Right atrium auricular region (tissue), 2 donors: ENCODE measurements around the gene GORASP1. TPM values are rescaled to one million over a fixed set of nuclear protein-coding genes. Genes with fewer than 3 reads are reported as not detected.

Experiments used
- DNase-seq: peaks from one replicate; pipeline ENCODE4 v3.0.0-alpha.2; 2019; ENCODE audit warnings: low spot score
- H3K27ac ChIP-seq, 2 donors: fragments of 200-600 bp; sonication (generic); 1 replicate in 1 of 2; 2 replicates in 1 of 2; pipeline ENCODE4 v1.5.1; 2016 to 2019
- H3K27me3 ChIP-seq, 2 donors: fragments of 200-600 bp; sonication (generic); one replicate each; pipeline versions ENCODE4 v1.5.1 to v1.6.0; 2017 to 2019
- H3K36me3 ChIP-seq: fragments of 200-600 bp; sonication (generic); one replicate; pipeline ENCODE4 v1.5.1; 2016
- H3K4me1 ChIP-seq, 2 donors: fragments of 200-600 bp; sonication (generic); one replicate each; pipeline versions ENCODE4 v1.5.1 to v1.6.0; 2017 to 2019
- H3K4me3 ChIP-seq, 2 donors: fragments of 200-600 bp; sonication (generic); 1 replicate in 1 of 2; 2 replicates in 1 of 2; pipeline ENCODE4 v1.5.1; 2017 to 2019; ENCODE audit warnings: mild to moderate bottlenecking in 1 of 2, moderate library complexity in 1 of 2
- H3K9me3 ChIP-seq, 2 donors: fragments of 200-600 bp; sonication (generic); one replicate each; pipeline ENCODE4 v1.5.1; 2019
- CTCF ChIP-seq, 2 donors: fragments of 200-600 bp; sonication (generic); IDR thresholded peaks; one replicate each; pipeline ENCODE4 v1.5.1; 2019; ENCODE audit warnings: antibody characterized with exemption in 2 of 2
- total RNA-seq, 2 donors: library from RNA; depleted of rRNA; stranded (reverse); fragments of >200 nt; gene quantifications; one replicate each; pipeline ENCODE4 v1.1.0, GENCODE V29; 2016

GORASP1 gene
- total RNA-seq = 10 to 100 TPM; 34.3 to 38.8 TPM

GRCh38 chr3:39107388-39108199 lies at the start of gene GORASP1, which contains the start of gene TTC21A:
Gene GORASP1, minus strand, starts transcription at chr3:39107627. Its CDS starts 86 bp downstream, at chr3:39107541.
Gene TTC21A, plus strand, starts transcription at chr3:39107680. Its CDS starts 158 bp downstream, at chr3:39107838.
- H3K36me3 ChIP-seq = no peaks in the 10 kb centered on the region
- DNase-seq = peak; percentile 90
- TF ChIP-seq CTCF (IDR thresholded peaks at IDR 0.05) = no peak
- H3K9me3 ChIP-seq = no peaks in the 10 kb centered on the region
- peaks cover 0 to 53% of the 10 kb centered on the region in 2 donors for H3K4me1 ChIP-seq
- peak within 1 kb of the TSS; percentile 92 to 95 for H3K27ac ChIP-seq
- no peaks in the 10 kb centered on the region for H3K27me3 ChIP-seq
- peak within 1 kb of the TSS; percentile 84 to 95 for H3K4me3 ChIP-seq

DNA sequence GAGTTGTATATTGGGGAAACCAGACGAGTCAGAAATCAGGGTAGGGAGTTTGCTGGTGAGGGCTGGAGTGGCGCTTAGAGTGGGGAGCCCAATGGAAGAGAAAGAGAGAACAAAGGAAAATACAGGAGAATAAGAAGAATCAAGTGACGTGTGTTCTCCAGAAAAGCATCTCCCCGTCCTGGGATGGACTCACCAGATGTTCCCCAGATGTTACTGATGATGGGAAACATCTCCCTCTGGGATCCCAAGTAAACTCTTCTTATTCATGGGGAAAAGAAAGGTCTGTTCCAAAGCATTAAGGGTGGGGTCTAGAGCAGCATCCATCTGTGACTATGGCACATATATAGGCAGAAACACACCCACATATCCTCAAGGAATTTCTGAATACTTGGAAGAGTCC lies 49.0 kb upstream of the GORASP1 start:
- Histone ChIP-seq H3K27ac (peak overlapping the region in 1 of 2 donors; percentile 99), H3K4me3 (no peak overlapping the region), H3K9me3 (no peaks in the 10 kb centered on the region), H3K27me3 (no peaks in the 10 kb centered on the region), H3K4me1 (peaks cover 0 to 27% of the 10 kb centered on the region in 2 donors), H3K36me3 (no peaks in the 10 kb centered on the region)
- DNase-seq = no peak
- TF ChIP-seq CTCF (IDR thresholded peaks at IDR 0.05) = no peak

DNA sequence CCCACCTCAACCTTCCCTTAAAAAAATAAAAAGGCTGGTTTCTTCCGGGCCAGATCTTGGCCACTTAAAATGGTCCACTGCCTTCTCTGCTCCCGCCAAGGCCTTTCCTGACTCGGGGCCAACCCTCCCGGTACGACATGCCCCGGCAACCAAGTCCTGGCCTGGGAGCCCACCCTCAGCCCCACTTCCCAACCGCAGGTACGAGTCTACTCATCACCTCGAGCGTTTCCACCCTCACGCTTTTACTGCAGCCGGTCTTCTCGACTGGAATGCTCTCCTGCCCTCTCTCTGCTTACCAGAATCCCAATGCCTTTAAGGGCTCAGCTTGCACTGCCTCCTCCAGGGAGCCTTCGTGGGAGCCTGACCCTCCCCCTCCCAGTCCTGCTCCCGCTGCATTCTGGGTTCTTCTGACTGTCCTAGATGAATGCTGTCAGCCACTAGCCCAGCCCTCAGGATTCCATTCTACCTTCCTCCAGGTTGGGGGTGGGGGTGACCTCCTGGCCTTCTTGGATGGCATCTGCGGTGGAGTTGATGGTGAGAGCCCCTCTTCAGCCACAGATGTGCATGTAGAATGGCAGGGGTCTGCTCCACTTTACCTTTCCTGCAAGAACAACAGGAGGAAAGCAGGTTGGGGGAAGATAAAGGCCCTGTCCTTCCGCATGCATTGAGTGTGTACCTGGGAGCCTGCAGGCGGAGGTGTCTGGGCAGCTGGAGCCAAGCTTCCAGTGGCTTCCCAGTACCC lies 47.0 kb upstream of the GORASP1 start:
- peak overlapping the region in 1 of 2 donors; percentile 93 for H3K4me3 ChIP-seq
- peak overlapping the region; percentile 99 for H3K27ac ChIP-seq
- no peaks in the 10 kb centered on the region for H3K36me3 ChIP-seq
- no peaks in the 10 kb centered on the region for H3K27me3 ChIP-seq
- TF ChIP-seq CTCF (IDR thresholded peaks at IDR 0.05) = no peak
- peaks cover 0 to 47% of the 10 kb centered on the region in 2 donors for H3K4me1 ChIP-seq
- DNase-seq = no peak
- no peaks in the 10 kb centered on the region for H3K9me3 ChIP-seq

- no peak for DNase-seq
- Histone ChIP-seq H3K36me3 (no peaks in the 10 kb centered on the region), H3K27ac (peak overlapping the region; percentile 99), H3K27me3 (no peaks in the 10 kb centered on the region), H3K4me3 (peak overlapping the region; percentile 91 to 93), H3K4me1 (peaks cover 0 to 52% of the 10 kb centered on the region in 2 donors), H3K9me3 (no peaks in the 10 kb centered on the region)
- TF ChIP-seq CTCF (IDR thresholded peaks at IDR 0.05) = no peak
Measured at GRCh38 chr3:39153977-39154279, 46.5 kb upstream of the GORASP1 start.

GRCh38 chr3:39150803-39151631 lies 43.6 kb upstream of the GORASP1 start:
- Histone ChIP-seq H3K9me3 (no peaks in the 10 kb centered on the region), H3K4me3 (peak overlapping the region; percentile 91 to 93), H3K27ac (peak overlapping the region; percentile 99), H3K36me3 (peaks cover 8% of the 10 kb centered on the region), H3K4me1 (peaks cover 0 to 81% of the 10 kb centered on the region in 2 donors), H3K27me3 (no peaks in the 10 kb centered on the region)
- DNase-seq = peak; percentile 97
- no peak for TF ChIP-seq CTCF (IDR thresholded peaks at IDR 0.05)
